ENCODE data around the gene LIPC. TPM values are rescaled to one million over a fixed set of nuclear protein-coding genes. Genes with fewer than 3 reads are reported as not detected.

The LIPC gene
- total and polyA plus RNA-seq, 10 of the 15 experiments (the other 5 are each of a cell fraction or from before 2014, with no cell fraction given), result 0.06 to 0.31 (median 0.16) TPM; not detected in 1

DNA sequence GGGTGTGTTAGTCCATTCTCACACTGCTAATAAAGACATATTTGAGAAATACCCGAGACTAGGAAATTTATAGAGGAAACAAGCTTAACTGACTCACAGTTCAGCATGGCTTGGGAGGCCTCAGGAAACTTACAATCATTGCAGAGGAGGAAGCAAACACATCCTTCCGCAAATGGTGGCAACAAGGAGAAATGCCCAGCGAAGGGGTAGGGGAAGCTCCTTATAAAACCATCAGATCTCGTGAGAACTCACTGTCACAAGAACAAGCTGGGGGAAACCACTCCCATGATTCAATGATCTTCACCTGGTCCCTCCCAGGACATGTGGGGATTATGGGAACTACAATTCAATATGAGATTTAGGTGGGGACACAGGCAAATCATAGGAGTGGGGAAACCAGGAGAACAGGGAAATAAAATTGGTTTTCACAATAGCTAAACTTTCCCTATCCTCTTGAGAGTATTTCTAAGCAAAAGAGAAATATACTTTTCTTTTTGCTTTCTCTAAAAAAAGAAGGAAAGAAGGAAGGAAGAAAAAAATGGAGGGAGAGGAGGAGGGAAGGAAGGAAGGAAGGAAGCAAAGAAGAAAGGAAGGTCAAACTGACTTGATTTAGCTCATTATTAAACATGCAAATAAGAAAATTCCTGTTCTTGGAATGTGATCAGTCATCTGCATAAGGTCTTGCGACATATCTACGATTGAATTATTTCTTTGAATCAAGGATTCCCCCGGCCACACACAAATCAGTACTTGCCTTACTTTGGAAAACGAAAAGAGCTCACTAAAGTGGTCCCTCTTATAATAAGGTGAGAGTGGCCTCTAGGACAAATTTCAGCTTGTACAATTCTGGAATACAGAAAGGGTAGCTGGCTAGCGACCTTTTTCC, 75.2 kb downstream of the LIPC start:
- BruUV-seq (replicated peaks), result no TSS peak
- ChIA-PET SMC1A (ENCODE audit: uncharacterized antibody, unreplicated experiment) (interaction anchor here (0.5 to 2.2 kb wide), 6 partner anchors 9 to 287 kb away, joined by 3 to 7 read pairs (median 3); no protein-coding TSS in a partner anchor), POLR2A (interaction anchor here (0.5 kb wide), 1 partner anchor 36 kb away, joined by 4 read pairs; no protein-coding TSS in a partner anchor), RAD21 (ENCODE audit: unreplicated experiment) (no interaction called here), CTCF (interaction anchor here (0.6 to 0.8 kb wide), 3 partner anchors 27 to 235 kb away, joined by 3 read pairs; no protein-coding TSS in a partner anchor)
- Histone ChIP-seq H3K79me2 (ENCODE audit: control insufficient read depth, insufficient read depth, low read length) (no peaks in the 10 kb centered on the region), H2AFZ (ENCODE audit: control insufficient read depth, low read depth, low read length) (no peak overlapping the region), H3K27me3 (replicated peaks in 1 of 2; ENCODE audit: control insufficient read depth in 2 of 2, insufficient read depth in 2 of 2, low read length in 1 of 2) (no peaks in the 10 kb centered on the region), H3K9me3 (replicated peaks; ENCODE audit: control insufficient read depth, insufficient read depth, low read length) (no peaks in the 10 kb centered on the region; the same call in 2 of the 3 replicates), H3K27ac (ENCODE audit: control insufficient read depth, insufficient read depth) (no peak overlapping the region), H4K20me1 (ENCODE audit: control insufficient read depth, insufficient read depth) (no peaks in the 10 kb centered on the region), H3K36me3 (ENCODE audit: control insufficient read depth in 2 of 2, insufficient read depth in 2 of 2, low read length in 1 of 2) (no peaks in the 10 kb centered on the region), H3K4me1 (ENCODE audit: control insufficient read depth, insufficient read depth, low read length) (peaks cover 6% of the 10 kb centered on the region), H3K4me3 (no peak overlapping the region), H3K4me2 (ENCODE audit: control insufficient read depth, insufficient read depth) (no peak overlapping the region), H3K9ac (ENCODE audit: control insufficient read depth, insufficient read depth, low read length) (no peak overlapping the region)
- no peak for FAIRE-seq
- no peak for DNase-seq (ENCODE audit: low read depth, low spot score)
- no peak for ATAC-seq
- TF ChIP-seq, protein P1, sequence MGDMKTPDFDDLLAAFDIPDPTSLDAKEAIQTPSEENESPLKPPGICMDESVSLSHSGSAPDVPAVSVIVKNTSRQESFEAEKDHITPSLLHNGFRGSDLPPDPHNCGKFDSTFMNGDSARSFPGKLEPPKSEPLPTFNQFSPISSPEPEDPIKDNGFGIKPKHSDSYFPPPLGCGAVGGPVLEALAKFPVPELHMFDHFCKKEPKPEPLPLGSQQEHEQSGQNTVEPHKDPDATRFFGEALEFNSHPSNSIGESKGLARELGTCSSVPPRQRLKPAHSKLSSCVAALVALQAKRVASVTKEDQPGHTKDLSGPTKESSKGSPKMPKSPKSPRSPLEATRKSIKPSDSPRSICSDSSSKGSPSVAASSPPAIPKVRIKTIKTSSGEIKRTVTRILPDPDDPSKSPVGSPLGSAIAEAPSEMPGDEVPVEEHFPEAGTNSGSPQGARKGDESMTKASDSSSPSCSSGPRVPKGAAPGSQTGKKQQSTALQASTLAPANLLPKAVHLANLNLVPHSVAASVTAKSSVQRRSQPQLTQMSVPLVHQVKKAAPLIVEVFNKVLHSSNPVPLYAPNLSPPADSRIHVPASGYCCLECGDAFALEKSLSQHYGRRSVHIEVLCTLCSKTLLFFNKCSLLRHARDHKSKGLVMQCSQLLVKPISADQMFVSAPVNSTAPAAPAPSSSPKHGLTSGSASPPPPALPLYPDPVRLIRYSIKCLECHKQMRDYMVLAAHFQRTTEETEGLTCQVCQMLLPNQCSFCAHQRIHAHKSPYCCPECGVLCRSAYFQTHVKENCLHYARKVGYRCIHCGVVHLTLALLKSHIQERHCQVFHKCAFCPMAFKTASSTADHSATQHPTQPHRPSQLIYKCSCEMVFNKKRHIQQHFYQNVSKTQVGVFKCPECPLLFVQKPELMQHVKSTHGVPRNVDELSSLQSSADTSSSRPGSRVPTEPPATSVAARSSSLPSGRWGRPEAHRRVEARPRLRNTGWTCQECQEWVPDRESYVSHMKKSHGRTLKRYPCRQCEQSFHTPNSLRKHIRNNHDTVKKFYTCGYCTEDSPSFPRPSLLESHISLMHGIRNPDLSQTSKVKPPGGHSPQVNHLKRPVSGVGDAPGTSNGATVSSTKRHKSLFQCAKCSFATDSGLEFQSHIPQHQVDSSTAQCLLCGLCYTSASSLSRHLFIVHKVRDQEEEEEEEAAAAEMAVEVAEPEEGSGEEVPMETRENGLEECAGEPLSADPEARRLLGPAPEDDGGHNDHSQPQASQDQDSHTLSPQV (IDR thresholded peaks at IDR 0.05), result no peak
- TF ChIP-seq PAX8 (IDR thresholded peaks at IDR 0.05) (no peak), NFYB (IDR thresholded peaks at IDR 0.05; ENCODE audit: insufficient read depth, low read depth, low read length) (no peak), BCL11A (IDR thresholded peaks at IDR 0.05; ENCODE audit: low read depth, low read length) (no peak), TAF1 (IDR thresholded peaks at IDR 0.05; ENCODE audit: borderline replicate concordance, low read depth, low read length) (no peak), EGR1 (IDR thresholded peaks at IDR 0.05; ENCODE audit: borderline replicate concordance in 1 of 2, low read depth in 2 of 2, low read length in 2 of 2) (no peak), GABPA (IDR thresholded peaks at IDR 0.05; ENCODE audit: low read depth) (no peak), TCF7 (IDR thresholded peaks at IDR 0.05; ENCODE audit: borderline replicate concordance) (no peak), IKZF1 (conservative IDR thresholded peaks at IDR 0.05) (no peak), ESRRA (IDR thresholded peaks at IDR 0.05; ENCODE audit: low read length) (no peak), NRF1 (conservative IDR thresholded peaks at IDR 0.05; ENCODE audit: low read depth, low read length) (no peak)
- TF ChIP-seq, protein P2, sequence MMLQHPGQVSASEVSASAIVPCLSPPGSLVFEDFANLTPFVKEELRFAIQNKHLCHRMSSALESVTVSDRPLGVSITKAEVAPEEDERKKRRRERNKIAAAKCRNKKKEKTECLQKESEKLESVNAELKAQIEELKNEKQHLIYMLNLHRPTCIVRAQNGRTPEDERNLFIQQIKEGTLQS (IDR thresholded peaks at IDR 0.05; ENCODE audit: borderline replicate concordance, extremely low read depth, low read depth, low read length), result no peak
- intact Hi-C loops (cut with micrococcal nuclease; ENCODE audit: unreplicated experiment), result no loop called here
- WGBS (ENCODE audit: insufficient coverage, insufficient replicate concordance, low lambda C conversion rate, missing lambda C conversion rate), result 57% methylated on average over 9 of the region's 9 CpGs
- in situ Hi-C loops (cut with MboI), result no loop called here

Data from GM12878 (cell line).